NB4 (cell line): Measurements from ENCODE around the gene TMEM200A.

Source experiments
- DNase-seq: peaks from one replicate; pipeline ENCODE4 v3.0.0; 2010; ENCODE audit warnings: low read depth
- H3K4me3 ChIP-seq: one replicate; pipeline ENCODE4 v1.5.1; 2011; ENCODE audit warnings: mild to moderate bottlenecking, low read depth, low read length, moderate library complexity
- MYC ChIP-seq: IDR thresholded peaks from 2 replicates; pipeline ENCODE4 v1.6.1; 2011; ENCODE audit warnings: low read depth, low read length
- POLR2A ChIP-seq: IDR thresholded peaks from 2 replicates; pipeline ENCODE4 v1.6.1; 2011; ENCODE audit warnings: mild to moderate bottlenecking; ENCODE audit not compliant: insufficient read length; ENCODE audit errors: extremely low read depth
- TF ChIP-seq, protein P1 (sequence below): IDR thresholded peaks from one replicate; pipeline ENCODE4 v1.5.1; 2012; ENCODE audit warnings: low read depth, low read length
- TF ChIP-seq, protein P2 (sequence below): IDR thresholded peaks from 2 replicates; pipeline ENCODE4 v1.6.1; 2011; ENCODE audit warnings: low read depth, low read length

Gene TMEM200A

DNA sequence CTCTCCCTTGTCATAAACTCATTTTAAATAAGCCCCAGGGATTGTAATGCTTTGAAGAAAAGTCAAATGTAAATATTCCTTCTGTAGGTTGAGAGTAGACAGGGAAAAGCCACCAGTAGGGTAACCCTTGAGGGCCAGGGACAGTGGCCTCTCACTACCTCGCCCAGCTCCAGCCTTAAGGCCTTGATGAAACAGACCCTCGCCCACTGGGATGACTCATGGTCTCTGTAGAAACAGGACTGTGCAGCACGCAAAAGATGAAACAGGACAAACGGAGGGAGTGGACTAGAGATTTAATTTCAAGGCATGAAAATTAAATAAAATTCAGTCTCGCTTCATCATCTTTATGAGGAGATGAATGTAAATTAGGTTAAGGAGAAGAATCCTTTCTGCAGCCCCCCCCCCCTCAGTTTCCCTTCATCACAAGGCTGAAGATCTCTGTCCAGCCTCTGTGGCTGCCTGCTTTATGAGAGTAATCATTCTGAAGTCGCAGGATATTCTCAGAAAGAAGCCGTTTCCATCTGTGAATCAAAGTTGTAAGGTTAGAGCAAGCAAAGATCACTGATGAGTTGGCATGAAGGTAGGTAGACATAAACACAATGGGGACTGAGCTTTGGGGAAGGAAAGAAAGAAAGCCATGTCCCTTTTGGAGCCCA is 60.4 kb downstream of the TMEM200A start:
- H3K4me3 ChIP-seq: no peak overlapping the region
- TF ChIP-seq, protein P1, sequence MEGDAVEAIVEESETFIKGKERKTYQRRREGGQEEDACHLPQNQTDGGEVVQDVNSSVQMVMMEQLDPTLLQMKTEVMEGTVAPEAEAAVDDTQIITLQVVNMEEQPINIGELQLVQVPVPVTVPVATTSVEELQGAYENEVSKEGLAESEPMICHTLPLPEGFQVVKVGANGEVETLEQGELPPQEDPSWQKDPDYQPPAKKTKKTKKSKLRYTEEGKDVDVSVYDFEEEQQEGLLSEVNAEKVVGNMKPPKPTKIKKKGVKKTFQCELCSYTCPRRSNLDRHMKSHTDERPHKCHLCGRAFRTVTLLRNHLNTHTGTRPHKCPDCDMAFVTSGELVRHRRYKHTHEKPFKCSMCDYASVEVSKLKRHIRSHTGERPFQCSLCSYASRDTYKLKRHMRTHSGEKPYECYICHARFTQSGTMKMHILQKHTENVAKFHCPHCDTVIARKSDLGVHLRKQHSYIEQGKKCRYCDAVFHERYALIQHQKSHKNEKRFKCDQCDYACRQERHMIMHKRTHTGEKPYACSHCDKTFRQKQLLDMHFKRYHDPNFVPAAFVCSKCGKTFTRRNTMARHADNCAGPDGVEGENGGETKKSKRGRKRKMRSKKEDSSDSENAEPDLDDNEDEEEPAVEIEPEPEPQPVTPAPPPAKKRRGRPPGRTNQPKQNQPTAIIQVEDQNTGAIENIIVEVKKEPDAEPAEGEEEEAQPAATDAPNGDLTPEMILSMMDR: no peak
- TF ChIP-seq, protein P2, sequence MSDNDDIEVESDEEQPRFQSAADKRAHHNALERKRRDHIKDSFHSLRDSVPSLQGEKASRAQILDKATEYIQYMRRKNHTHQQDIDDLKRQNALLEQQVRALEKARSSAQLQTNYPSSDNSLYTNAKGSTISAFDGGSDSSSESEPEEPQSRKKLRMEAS: no peak
- TF ChIP-seq MYC: no peak
- TF ChIP-seq POLR2A: no peak
- no peak for DNase-seq

- no peak overlapping the region for H3K4me3 ChIP-seq
- TF ChIP-seq, protein P1: no peak
- TF ChIP-seq, protein P2: no peak
- TF ChIP-seq MYC (no peak), POLR2A (no peak)
- DNase-seq: no peak
Measured at GRCh38 chr6:130431346-130431852, 65.6 kb downstream of the TMEM200A start.

DNA sequence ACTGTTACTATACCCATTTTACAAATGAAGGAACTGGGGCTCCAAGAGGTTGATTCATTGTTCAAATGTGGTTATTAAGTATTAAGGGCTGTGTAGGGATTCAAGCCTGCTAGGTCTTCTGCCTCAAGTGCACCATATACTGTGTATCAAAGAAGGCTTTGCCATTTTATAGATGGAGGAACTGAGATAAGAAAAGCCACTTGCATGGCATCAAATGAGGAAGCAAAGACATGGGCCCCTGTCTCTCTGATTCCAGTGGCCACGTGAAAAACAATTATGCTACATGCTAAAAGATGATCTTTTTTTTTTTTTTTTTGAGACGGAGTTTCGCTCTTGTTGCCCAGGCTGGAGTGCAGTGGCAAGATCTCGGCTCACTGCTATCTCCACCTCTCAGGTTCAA is 67.0 kb downstream of the TMEM200A start:
- H3K4me3 ChIP-seq: no peak overlapping the region
- DNase-seq: no peak
- TF ChIP-seq POLR2A (no peak), MYC (no peak)
- TF ChIP-seq, protein P1: no peak
- TF ChIP-seq, protein P2: no peak

GRCh38 chr6:130434174-130434873 is 68.5 kb downstream of the TMEM200A start:
- DNase-seq: no peak
- TF ChIP-seq, protein P1: no peak
- TF ChIP-seq, protein P2: no peak
- H3K4me3 ChIP-seq: no peak overlapping the region

GRCh38 chr6:130435181-130435580 is 69.4 kb downstream of the TMEM200A start:
- no peak overlapping the region for H3K4me3 ChIP-seq
- no peak for TF ChIP-seq POLR2A
- TF ChIP-seq, protein P2: no peak
- no peak for TF ChIP-seq MYC
- TF ChIP-seq, protein P1: no peak
- no peak for DNase-seq
